DMS53 treated with DMSO at 0.1 percent for 48 hours (cell line): ENCODE data around the gene P2RX7.

ENCODE experiments used
- DNase-seq: peaks from one replicate; lab custom pipeline; 2025; ENCODE audit not compliant: unreplicated experiment; lab: John Stamatoyannopoulos, UW

The P2RX7 gene

GRCh38 chr12:121110211-121110940, 22.3 kb upstream of the P2RX7 start:
- peak; percentile 51 for DNase-seq

DNA sequence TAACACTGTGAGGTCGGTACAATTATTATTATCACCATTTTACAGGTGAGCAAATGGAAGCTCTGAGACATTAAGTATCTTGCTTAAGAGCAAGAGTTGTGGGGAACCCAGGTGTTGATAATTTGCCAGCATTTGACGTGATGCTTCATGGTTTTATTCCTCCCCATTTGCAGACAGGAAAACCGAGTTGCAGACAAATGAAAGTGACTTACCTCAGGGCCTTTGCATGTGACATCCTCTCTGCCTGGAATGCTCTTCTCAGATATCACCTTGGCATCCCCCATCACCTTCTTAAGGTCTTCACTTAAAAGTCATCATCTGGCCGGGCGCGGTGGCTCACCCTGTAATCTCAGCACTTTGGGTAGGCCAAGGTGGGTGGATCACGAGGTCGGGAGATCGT, 21.0 kb upstream of the P2RX7 start:
- DNase-seq = no peak

- no peak for DNase-seq
Observed at GRCh38 chr12:121112496-121112895, 20.2 kb upstream of the P2RX7 start.

DNA sequence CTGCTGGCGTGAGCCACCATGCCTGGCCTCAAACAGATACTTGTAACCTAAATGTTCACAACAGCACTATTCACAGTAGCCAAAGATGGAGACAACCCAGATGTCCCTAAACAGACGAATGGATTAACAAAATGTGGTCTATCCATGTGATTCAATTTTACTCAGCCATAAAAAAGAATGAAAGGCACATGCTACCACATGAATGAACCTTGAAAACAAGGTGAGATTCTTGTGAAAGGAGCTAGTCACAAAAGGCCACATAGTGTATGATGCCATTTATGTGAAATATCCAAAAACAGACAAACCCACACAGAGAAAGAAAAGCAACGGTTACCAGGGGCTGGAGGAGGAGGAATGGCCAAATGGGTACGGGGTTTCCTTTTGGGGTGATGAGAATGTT, 19.6 kb upstream of the P2RX7 start:
- DNase-seq = no peak

GRCh38 chr12:121114019-121114639, 18.5 kb upstream of the P2RX7 start:
- no peak for DNase-seq

GRCh38 chr12:121114806-121115205, 17.9 kb upstream of the P2RX7 start:
- no peak for DNase-seq

DNA sequence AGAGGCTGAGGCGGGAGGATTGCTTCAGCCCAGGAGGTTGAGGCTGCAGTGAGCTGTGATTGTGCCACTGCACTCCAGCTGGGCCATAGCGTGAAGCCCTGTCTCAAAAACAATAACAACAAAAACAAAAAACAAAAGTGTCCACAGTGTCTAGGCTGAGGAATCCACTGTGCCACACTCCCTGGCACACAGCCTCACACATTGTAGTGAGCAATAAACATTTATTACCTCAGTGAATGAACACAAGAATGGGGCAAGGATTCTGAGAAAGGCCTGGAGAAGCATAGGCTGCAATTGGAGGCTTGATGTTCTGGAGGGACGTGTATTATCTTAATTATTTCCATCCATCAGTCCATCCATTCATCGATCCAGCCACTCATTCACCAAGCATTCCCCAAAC, 17.1 kb upstream of the P2RX7 start:
- no peak for DNase-seq

- DNase-seq = no peak
Observed at GRCh38 chr12:121116318-121117225, 16.1 kb upstream of the P2RX7 start.

- no peak for DNase-seq
Observed at GRCh38 chr12:121117226-121117777, 15.4 kb upstream of the P2RX7 start.

- DNase-seq = no peak
Observed at GRCh38 chr12:121120323-121120722, 12.4 kb upstream of the P2RX7 start.

DNA sequence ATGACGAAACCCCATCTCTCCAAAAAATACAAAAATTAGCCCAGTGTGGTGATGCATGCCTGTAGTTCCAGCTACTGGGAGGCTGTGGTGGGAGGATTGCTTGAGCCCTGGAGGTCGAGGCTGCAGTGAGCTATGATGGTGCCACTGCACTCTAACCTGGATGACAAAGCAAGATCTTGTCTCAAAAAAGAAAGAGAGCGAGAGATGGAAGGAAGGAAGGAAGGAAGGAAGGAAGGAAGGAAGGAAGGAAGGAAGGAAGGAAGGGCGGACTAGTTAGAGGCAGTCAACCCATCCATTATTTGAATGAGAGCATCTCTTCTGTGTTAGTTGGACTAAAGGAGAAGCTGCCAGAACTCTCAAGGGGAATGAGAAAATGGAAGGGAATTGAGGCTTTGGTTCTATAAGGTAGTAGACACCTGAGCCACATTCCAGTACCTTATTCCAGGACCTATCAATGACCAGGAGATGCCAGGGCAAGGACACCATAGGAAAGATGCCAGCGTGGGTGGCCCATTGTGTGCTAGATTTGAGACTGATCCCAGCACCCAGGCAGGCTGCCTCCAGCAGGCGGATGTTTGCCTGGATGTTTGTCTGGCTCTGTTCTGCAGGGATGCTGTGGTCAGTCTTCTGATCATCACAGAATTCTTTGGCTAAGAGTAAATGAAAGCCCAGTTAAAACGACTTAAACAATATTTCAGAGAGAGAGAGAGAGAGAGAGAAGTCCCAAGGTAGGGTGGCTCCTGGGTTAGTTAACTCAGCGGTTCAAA, 11.5 kb upstream of the P2RX7 start:
- DNase-seq = no peak

DNA sequence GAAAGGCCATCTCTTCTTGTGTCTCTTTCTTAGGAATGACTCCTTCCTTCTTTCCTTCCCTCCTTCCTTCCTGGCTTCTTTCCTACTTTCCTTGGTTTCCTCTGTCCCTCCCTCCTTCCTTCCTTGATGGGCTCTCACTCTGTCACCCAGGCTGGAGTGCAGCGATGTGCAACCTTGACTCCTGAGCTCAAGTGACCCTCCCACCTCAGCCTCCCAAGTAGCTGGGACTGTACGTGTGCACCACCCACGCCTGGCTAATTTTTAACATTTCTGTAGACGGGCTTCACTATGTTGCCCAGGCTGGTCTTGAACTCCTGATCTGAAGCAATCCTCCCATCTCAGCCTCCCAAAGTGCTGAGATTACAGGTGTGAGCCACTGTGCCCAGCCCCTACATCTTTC, 10.9 kb upstream of the P2RX7 start:
- no peak for DNase-seq

DNA sequence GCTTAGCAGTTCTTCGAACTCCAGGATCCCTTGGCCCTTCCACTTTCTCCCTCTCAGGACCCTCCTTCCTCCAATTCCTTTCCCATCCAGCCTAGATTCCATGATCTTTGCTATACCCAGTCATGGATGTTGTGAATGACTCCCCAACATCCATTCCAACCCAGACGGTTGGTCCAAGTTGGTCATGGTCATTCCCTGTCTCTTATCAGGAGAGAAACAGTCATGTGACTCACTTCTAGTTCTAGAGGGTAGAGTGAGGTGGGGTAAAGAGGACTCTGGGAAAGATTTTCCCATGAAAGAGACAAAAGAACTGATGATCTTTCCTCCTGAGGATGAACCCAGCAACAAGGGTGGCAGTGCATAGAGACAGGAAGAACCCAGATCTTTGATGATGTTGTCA, 9.2 kb upstream of the P2RX7 start:
- DNase-seq = no peak

DNA sequence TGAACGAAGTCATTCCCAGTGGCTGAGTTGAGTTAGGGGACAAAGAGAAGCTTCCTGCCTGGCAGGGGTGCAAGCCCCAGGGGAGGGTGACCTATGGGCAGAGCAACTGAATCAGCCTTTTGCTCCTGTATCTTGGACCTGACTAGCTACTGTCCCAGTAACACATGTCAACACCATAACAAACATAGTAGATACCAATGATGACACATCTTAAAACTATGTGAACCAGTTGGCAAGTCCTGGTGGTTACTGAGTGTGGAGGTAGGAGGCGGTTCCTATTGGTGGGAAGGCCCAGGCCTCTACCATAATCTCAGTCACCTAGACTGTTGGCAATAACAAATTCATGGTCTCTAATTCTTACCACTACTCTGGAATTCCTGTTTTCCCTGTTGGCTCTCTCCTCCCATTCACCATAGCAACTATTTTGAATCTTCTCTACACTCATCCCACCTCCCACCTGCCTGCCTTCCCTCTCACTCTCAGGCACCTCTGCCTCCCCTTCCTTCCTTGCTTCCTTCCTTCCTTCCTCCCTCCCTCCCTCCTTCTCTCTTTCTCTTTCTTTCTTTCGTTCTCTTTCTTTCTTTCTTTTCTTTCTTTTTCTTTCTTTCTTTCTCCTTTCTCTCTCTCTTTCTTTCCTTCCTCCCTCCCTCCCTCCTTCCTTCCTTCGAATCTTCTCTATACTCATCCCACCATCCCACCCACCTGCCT, 8.1 kb upstream of the P2RX7 start:
- peak; percentile 5 for DNase-seq

DNA sequence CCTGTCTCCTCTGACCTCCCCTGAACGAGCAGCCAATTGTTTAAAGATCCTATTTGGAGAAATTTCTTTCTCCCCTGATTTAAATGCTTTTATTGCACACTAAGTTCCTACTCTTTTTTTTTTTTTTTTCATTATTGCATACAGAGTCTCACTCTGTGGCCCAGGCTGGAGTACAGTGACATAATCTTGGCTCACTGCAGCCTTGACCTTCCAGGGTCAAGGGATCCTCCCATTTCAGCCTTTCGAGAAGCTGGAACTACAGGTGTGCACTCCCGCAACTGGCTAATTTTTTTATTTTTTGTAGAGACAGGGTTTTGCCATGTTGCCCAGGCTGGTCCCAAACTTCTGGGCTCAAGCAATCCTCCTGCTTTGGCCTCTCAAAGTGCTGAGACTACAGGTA, 5.2 kb upstream of the P2RX7 start:
- DNase-seq = no peak

- DNase-seq = peak; percentile 47
Observed at GRCh38 chr12:121128908-121129810, 3.5 kb upstream of the P2RX7 start.

DNA sequence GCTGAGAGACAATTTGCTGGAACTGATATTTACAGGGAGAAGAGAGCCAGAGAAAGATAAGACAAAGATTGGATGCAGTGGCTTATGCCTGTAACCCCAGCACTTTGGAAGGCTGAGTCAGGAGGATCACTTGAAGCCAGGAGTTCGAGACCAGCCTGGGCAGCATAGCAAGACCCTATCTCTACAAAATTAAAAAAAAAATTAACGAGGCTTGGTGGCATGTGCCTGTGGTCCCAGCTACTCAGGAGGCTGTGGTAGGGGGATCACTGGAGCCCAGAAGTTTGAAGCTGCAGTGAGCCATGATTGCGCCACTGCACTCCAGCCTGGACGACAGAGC, 2.9 kb upstream of the P2RX7 start:
- DNase-seq = no peak

DNA sequence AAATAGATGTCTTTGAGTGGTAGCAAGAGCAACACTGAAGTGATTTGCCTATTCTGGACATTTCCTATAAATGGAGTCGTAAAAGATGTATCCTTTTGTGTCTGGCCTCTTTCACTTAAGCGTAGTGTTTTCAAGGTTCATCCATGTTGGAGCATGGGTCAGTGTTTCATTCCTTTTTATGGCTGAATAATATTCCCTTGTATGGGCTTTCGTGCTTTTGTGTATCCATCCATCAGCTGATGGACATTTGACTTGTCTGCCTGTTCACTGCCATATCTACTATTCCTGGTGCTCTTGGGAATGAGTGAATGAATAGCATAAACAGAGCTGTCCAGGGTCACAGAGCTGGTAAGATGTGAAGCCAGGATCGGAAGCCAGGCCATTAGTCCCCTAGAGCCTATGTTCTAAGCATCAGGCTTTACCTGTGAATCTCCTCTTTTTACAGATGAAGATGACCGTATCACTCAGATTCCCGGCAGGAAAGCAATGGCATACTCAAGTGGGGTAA, 1.8 kb upstream of the P2RX7 start:
- DNase-seq = no peak

- DNase-seq = no peak
Observed at GRCh38 chr12:121131941-121132341, 735 bp upstream of the P2RX7 start.
